H9 (cell line): ENCODE results near the gene BTBD7. TPM values are rescaled to one million over a fixed set of nuclear protein-coding genes. Genes with fewer than 3 reads are reported as not detected.

ENCODE experiments used
- DNase-seq: peaks from one replicate; pipeline ENCODE4 v3.0.0-alpha.2; 2017
- H2AFZ ChIP-seq: one replicate; pipeline ENCODE4 v1.6.1; 2013; ENCODE audit warnings: mild to moderate bottlenecking, low read length, control low read depth, moderate library complexity
- H2AK5ac ChIP-seq: 2 replicates; pipeline ENCODE4 v1.6.1; 2013; ENCODE audit warnings: low read length, control low read depth, mixed read lengths; ENCODE audit not compliant: insufficient read length
- H2BK120ac ChIP-seq: one replicate; pipeline ENCODE4 v1.6.1; 2013; ENCODE audit warnings: low read depth, mild to moderate bottlenecking, low read length, control low read depth, inconsistent platforms; ENCODE audit not compliant: poor library complexity, severe bottlenecking
- H2BK12ac ChIP-seq: 2 replicates; pipeline ENCODE4 v1.6.1; 2013; ENCODE audit warnings: low read length, control low read depth, mixed read lengths, low read depth; ENCODE audit not compliant: insufficient read length
- H2BK15ac ChIP-seq: 2 replicates; pipeline ENCODE4 v1.6.1; 2013; ENCODE audit warnings: low read depth, low read length, control low read depth
- H2BK20ac ChIP-seq: one replicate; pipeline ENCODE4 v1.6.1; 2013; ENCODE audit warnings: low read depth, mild to moderate bottlenecking, low read length, control low read depth, inconsistent platforms; ENCODE audit not compliant: poor library complexity, severe bottlenecking
- H2BK5ac ChIP-seq: 2 replicates; pipeline ENCODE4 v1.6.1; 2013; ENCODE audit warnings: low read length, control low read depth, mixed read lengths; ENCODE audit not compliant: insufficient read length
- H3K14ac ChIP-seq: 2 replicates; pipeline ENCODE4 v1.6.1; 2013; ENCODE audit warnings: low read length, control low read depth; ENCODE audit not compliant: insufficient read depth
- H3K18ac ChIP-seq: 2 replicates; pipeline ENCODE4 v1.6.1; 2013; ENCODE audit warnings: low read depth, mild to moderate bottlenecking, mixed read lengths, low read length, control low read depth; ENCODE audit not compliant: insufficient read length
- H3K23ac ChIP-seq: 2 replicates; pipeline ENCODE4 v1.6.1; 2013; ENCODE audit warnings: low read length, control low read depth, mixed read lengths, low read depth; ENCODE audit not compliant: insufficient read length
- H3K23me2 ChIP-seq: 2 replicates; pipeline ENCODE4 v1.6.1; 2013; ENCODE audit warnings: low read depth, mild to moderate bottlenecking, mixed read lengths, low read length, control low read depth; ENCODE audit not compliant: insufficient read length, poor library complexity, severe bottlenecking
- H3K27ac ChIP-seq: 2 replicates; pipeline ENCODE4 v1.5.1; 2013; ENCODE audit warnings: low read length, control low read depth, mixed read lengths, low read depth; ENCODE audit not compliant: insufficient read length
- H3K27me3 ChIP-seq: 2 replicates; pipeline ENCODE4 v1.6.1; 2013; ENCODE audit warnings: low read length, control low read depth, inconsistent platforms; ENCODE audit not compliant: insufficient read depth
- H3K4ac ChIP-seq: 2 replicates; pipeline ENCODE4 v1.6.1; 2013; ENCODE audit warnings: low read depth, mild to moderate bottlenecking, control low read depth, inconsistent platforms, low read length, moderate library complexity
- H3K4me1 ChIP-seq: 2 replicates; pipeline ENCODE4 v1.6.1; 2013; ENCODE audit warnings: low read length, control low read depth, inconsistent platforms; ENCODE audit not compliant: insufficient read depth
- H3K4me2 ChIP-seq: 2 replicates; pipeline ENCODE4 v1.6.1; 2013; ENCODE audit warnings: low read length, control low read depth, mixed read lengths; ENCODE audit not compliant: insufficient read length, insufficient read depth
- H3K56ac ChIP-seq: 2 replicates; pipeline ENCODE4 v1.6.1; 2013; ENCODE audit warnings: low read depth, mild to moderate bottlenecking, mixed read lengths, low read length, control low read depth; ENCODE audit not compliant: insufficient read length
- H3K79me1 ChIP-seq: 2 replicates; pipeline ENCODE4 v1.6.1; 2013; ENCODE audit warnings: low read depth, mild to moderate bottlenecking, moderate library complexity, low read length, control low read depth, inconsistent platforms; ENCODE audit not compliant: insufficient read depth, poor library complexity, severe bottlenecking
- H3K79me2 ChIP-seq: 2 replicates; pipeline ENCODE4 v1.6.1; 2013; ENCODE audit warnings: low read length, control low read depth, inconsistent platforms; ENCODE audit not compliant: insufficient read depth
- H3K9ac ChIP-seq: 2 replicates; pipeline ENCODE4 v1.6.1; 2013; ENCODE audit warnings: low read length, control low read depth, mixed read lengths; ENCODE audit not compliant: insufficient read length; ENCODE audit errors: extremely low read depth
- H3K9me3 ChIP-seq: one replicate; pipeline ENCODE4 v1.6.1; 2013; ENCODE audit warnings: low read depth, low read length, inconsistent platforms; ENCODE audit not compliant: control insufficient read depth
- H3T11ph ChIP-seq: one replicate; pipeline ENCODE4 v1.6.1; 2013; ENCODE audit warnings: mild to moderate bottlenecking, low read length, control low read depth, inconsistent platforms
- H4K20me1 ChIP-seq: one replicate; pipeline ENCODE4 v1.6.1; 2013; ENCODE audit not compliant: control insufficient read depth, insufficient read length, insufficient read depth
- H4K5ac ChIP-seq: 2 replicates; pipeline ENCODE4 v1.6.1; 2013; ENCODE audit warnings: low read depth, mild to moderate bottlenecking, mixed read lengths, low read length, control low read depth; ENCODE audit not compliant: insufficient read length
- H4K8ac ChIP-seq: replicated peaks from 2 replicates; pipeline ENCODE4 v1.6.1; 2013; ENCODE audit warnings: low read length, control low read depth, mixed read lengths, low read depth; ENCODE audit not compliant: insufficient read length
- H4K91ac ChIP-seq: 2 replicates; pipeline ENCODE4 v1.6.1; 2013; ENCODE audit warnings: low read depth, mild to moderate bottlenecking, moderate library complexity, mixed read lengths, low read length, control low read depth; ENCODE audit not compliant: insufficient read length
- H3K27ac Mint-ChIP-seq, 3 experiments: 2 replicates in 2 of 3; 3 replicates in 1 of 3; pipeline ENCODE4 v1.8.0; 2020 to 2021; ENCODE audit warnings: mixed read lengths in 3 of 3, mild to moderate bottlenecking in 1 of 3, moderate library complexity in 1 of 3
- H3K27me3 Mint-ChIP-seq: 2 replicates; pipeline ENCODE4 v1.8.0; 2021; ENCODE audit warnings: low read depth, mild to moderate bottlenecking, moderate library complexity, mixed read lengths
- H3K36me3 Mint-ChIP-seq, 3 experiments: 2 replicates in 2 of 3; 3 replicates in 1 of 3; pipeline ENCODE4 v1.8.0; 2020 to 2021; ENCODE audit warnings: low read depth in 3 of 3, mixed read lengths in 3 of 3; ENCODE audit not compliant: insufficient read depth in 1 of 3
- H3K4me1 Mint-ChIP-seq, 2 experiments: 2 replicates each; pipeline ENCODE4 v1.8.0; 2020; ENCODE audit warnings: mixed read lengths in 2 of 2
- H3K4me3 Mint-ChIP-seq, 2 experiments: 2 replicates in 1 of 2; 3 replicates in 1 of 2; pipeline ENCODE4 v1.8.0; 2020 to 2021; ENCODE audit warnings: mild to moderate bottlenecking in 2 of 2, mixed read lengths in 2 of 2, moderate library complexity in 1 of 2
- H3K9me3 Mint-ChIP-seq, 2 experiments: 2 replicates in 1 of 2; 3 replicates in 1 of 2; pipeline ENCODE4 v1.8.0; 2020; ENCODE audit warnings: mild to moderate bottlenecking in 2 of 2, mixed read lengths in 2 of 2, moderate library complexity in 1 of 2
- WGBS: extraction: QIAGEN DNeasy Blood & Tissue Kit; methylation state at CpG from one replicate; pipeline ENCODE4 v1.1.7; 2013; ENCODE audit warnings: missing lambda C conversion rate, low lambda C conversion rate, mixed read lengths; ENCODE audit not compliant: insufficient read length; ENCODE audit errors: extremely low coverage; 5-methylcytosine and 5-hydroxymethylcytosine counted together
- total RNA-seq: library from RNA; stranded (reverse); gene quantifications from 2 replicates; pipeline ENCODE4 v1.2.1, GENCODE V29; 2021
- TF ChIP-seq, protein P1 (sequence below): fragments of 200-600 bp; sonication (generic); conservative IDR thresholded peaks from 3 replicates; pipeline ENCODE4 v1.8.0; 2021; ENCODE audit warnings: antibody characterized with exemption, mild to moderate bottlenecking

The BTBD7 gene
- total RNA-seq, 1 experiment from 2014 or later, result 44.1 TPM

GRCh38 chr14:93230539-93230938, 102.3 kb downstream of the BTBD7 start:
- peaks cover 2 to 8% of the 10 kb centered on the region in 2 experiments; a peak in 3 of 4 replicates for H3K4me1 Mint-ChIP-seq
- Histone ChIP-seq H3K9me3 (no peaks in the 10 kb centered on the region), H3K4ac (no peak overlapping the region), H4K8ac (no peak overlapping the region), H2BK12ac (no peak overlapping the region), H3K9ac (no peak overlapping the region), H3T11ph (no peak overlapping the region), H2BK15ac (no peak overlapping the region), H3K79me1 (no peaks in the 10 kb centered on the region), H3K4me2 (no peak overlapping the region), H2BK5ac (no peak overlapping the region), H4K20me1 (no peaks in the 10 kb centered on the region), H3K23ac (no peak overlapping the region), H3K23me2 (no peaks in the 10 kb centered on the region), H3K27ac (no peak overlapping the region), H2AFZ (no peak overlapping the region), H2BK120ac (no peak overlapping the region), H3K18ac (no peak overlapping the region), H3K27me3 (no peaks in the 10 kb centered on the region), H2BK20ac (no peak overlapping the region), H4K5ac (no peak overlapping the region), H4K91ac (no peak overlapping the region), H3K56ac (no peak overlapping the region), H3K79me2 (no peaks in the 10 kb centered on the region), H3K4me1 (no peaks in the 10 kb centered on the region), H3K14ac (no peak overlapping the region; the same call in 1 of the 2 replicates), H2AK5ac (no peak overlapping the region)
- H3K9me3 Mint-ChIP-seq, result no peaks in the 10 kb centered on the region
- peak overlapping the region in 2 of 3 experiments; percentile 78 to 81; a peak in 2 of 7 replicates for H3K27ac Mint-ChIP-seq
- no peaks in the 10 kb centered on the region for H3K27me3 Mint-ChIP-seq
- WGBS, result no CpG with 5 or more reads among the region's 16 CpGs
- peaks cover 11 to 29% (median 27%) of the 10 kb centered on the region in 3 experiments; a peak in 6 of 7 replicates for H3K36me3 Mint-ChIP-seq
- TF ChIP-seq, protein P1, sequence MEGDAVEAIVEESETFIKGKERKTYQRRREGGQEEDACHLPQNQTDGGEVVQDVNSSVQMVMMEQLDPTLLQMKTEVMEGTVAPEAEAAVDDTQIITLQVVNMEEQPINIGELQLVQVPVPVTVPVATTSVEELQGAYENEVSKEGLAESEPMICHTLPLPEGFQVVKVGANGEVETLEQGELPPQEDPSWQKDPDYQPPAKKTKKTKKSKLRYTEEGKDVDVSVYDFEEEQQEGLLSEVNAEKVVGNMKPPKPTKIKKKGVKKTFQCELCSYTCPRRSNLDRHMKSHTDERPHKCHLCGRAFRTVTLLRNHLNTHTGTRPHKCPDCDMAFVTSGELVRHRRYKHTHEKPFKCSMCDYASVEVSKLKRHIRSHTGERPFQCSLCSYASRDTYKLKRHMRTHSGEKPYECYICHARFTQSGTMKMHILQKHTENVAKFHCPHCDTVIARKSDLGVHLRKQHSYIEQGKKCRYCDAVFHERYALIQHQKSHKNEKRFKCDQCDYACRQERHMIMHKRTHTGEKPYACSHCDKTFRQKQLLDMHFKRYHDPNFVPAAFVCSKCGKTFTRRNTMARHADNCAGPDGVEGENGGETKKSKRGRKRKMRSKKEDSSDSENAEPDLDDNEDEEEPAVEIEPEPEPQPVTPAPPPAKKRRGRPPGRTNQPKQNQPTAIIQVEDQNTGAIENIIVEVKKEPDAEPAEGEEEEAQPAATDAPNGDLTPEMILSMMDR, result no peak
- H3K4me3 Mint-ChIP-seq, result no peak overlapping the region
- DNase-seq, result no peak
